NCI-H82 (cell line): ENCODE results near the gene TNK2.
A peak's percentile ranks its signal among the peaks of the same experiment; 100 is the strongest.
"Not testable (repeated sequence)": the region's sequence is repeated elsewhere in the genome, so short reads cannot be mapped to it uniquely, and the experiment has no call there.

ENCODE experiments used
- DNase-seq: peaks from one replicate; lab custom pipeline; 2025; lab: John Stamatoyannopoulos, UW

The TNK2 gene

DNA sequence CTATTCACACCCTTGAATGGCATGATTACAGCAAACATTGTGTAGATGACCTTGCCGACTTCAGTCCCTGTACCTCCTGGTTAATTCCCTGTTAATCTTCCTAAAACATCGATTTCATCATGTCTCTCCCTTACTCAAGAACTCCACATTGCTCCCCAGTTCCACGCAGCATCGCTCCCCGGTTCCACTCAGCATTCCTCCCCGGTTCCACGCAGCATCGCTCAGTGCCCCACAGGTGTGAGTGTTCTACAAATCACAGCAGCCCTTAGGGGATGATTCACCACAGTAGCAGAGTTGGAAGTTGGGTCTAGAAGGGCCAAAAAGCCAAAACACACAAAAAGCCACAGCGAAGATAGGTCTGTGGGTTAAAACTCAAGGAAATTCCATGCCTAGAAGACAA is 8.6 kb upstream of the TNK2 start:
- no peak for DNase-seq

- DNase-seq = no peak
These were observed 7.9 kb upstream of the TNK2 start for GRCh38 chr3:195916291-195916690.

- no peak for DNase-seq
These were observed 6.5 kb upstream of the TNK2 start for GRCh38 chr3:195914648-195915473.

GRCh38 chr3:195914146-195914545 is 5.8 kb upstream of the TNK2 start:
- not testable (repeated sequence) for DNase-seq

- DNase-seq = no peak
These were observed 5.0 kb upstream of the TNK2 start for GRCh38 chr3:195913382-195913781.

DNA sequence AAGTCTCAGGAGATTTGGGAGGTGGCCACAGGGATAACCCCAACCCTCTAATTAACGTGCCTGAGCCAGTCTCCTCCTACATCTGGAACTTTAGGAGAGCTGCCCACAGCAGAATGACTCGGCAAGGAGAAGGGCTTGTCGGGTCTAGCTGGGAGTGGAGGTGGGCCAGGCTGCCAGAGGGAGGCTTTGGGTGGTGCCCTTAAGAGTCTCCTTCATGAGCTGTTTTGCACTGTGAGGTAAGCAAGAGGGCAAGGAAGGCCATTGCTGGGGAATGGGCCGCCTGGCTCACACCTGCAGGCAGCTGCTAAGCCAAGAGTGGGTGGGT is 3.6 kb upstream of the TNK2 start:
- DNase-seq = peak; percentile 59

DNA sequence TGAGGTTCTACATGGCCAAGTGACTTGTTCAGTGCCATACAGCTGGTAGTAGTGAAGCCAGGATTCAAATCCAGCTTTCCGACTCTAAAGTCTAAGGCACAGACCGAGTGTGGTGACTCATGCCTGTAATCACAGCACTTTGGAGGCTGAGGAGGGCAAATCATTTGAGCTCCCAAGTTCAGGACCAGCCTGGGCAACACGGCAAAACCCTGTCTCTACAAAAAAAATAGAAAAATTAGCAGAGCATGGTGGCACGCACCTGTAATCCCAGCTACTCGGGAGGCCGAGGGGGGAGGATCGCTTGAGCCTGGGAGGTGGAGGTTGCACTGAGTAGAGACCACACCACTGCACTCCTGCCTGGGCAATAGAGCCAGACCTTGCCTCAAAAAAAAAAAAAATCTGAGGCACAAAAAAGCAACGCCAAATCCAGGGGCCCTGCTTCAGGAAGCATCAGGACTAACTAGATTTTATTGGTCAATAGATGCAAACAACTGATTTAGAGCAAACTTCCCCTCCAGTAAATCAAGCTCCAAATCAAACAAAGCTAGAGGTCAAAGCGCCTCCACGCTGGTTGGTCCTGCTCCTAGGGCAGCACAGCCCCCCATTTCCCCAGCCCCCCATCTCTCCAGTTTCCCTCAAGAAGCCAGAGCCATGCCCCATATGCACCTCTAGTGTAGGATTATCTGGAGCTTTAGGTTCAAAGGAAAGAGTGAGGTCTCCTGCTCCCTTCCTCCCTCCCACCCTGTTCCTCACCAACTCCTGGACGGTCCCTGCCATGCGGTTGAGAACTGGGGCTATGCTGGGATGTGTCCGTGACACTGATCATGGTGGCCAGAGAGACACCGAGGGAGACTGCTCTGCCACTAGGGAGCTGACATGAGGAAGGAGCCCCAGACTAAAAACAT is 2.9 kb upstream of the TNK2 start:
- no peak for DNase-seq

GRCh38 chr3:195910499-195910845 is 2.1 kb upstream of the TNK2 start:
- DNase-seq = no peak

DNA sequence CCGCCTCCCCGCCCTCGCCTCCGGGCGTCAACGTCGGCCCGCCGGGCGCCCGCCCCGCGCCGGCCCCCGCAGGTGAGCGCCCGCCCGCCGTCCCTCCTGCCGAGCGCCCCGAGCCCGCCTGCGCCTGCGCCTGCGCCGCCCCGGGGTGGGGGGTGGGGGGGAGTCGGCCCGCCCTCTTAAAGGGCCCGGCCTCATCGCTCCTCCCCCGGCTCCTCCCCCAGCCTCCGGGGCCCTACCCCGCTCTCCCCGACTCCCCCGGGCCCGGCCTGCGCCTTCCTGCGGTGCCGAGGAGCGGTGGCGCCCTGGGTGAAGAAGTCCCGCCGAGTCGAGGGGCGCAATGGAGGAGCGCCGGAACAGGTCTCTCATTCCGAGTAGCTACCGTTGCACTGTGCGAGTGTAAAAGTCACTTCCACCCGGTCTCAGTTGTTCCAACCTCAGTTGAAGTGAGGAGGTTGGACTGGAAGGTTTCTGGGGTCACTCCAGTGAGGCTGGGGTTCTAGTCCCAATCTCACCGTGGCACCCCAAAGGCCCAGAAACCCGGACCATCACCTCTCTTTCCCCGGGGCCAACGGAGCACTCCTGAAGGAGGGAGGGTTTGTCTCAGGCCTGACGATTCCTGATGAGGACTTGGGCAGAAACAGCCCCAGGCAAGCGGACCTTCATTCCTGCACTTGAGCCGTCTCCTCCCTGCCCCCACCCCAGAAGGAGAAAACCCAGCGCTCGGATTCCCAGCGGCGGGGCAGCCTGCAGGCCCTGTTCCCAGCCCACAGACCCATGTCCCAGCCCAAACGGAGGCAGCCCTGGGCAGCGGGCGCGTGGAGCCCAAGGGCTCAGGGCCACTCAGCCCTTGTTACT is 1.5 kb upstream of the TNK2 start:
- peak; percentile 94 for DNase-seq

DNA sequence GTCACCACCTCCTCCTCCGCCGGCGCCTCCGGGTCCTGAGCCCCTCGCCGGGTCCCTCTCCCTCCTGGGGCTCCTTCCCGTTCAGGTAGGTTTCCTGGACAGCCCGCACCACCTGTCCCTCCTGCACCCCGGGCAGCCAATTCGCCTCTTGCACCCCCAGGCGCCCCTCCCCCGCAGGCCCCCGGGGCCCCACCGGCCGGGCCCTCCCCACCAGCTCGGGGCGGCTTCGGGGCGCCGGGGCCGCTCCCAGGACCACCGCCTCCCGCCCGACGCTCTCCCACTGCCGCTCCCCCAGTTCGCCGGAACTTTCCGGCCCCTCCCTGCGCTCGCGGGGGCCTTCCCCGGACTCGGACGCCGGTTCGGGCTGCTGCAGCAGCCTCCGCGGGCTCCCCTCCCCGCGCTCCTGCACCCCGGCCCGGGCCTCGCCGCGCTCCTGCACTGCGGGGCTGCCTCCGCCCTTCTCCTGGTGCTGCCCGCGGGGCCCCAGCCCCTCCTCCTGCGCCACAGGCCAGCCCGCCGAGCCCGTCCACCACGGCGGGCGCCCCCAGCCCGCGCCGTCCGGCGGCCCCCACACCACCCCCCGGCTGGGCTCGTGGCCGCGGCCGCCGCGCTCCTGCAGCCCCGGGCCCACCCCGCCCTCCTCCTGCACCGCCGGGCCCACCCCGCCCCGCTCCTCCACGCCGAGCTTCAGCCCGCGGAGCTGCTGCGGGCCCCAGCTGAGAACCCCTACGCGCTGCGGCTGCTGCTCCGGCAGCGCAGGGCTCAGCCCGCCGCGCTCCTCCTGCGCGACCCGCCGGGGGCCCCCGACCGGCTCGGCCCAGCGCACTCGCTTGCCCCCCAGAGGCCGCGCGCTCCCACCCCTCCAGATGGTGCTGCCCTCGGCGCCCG is 587 bp upstream of the TNK2 start:
- DNase-seq = peak; percentile 92

GRCh38 chr3:195907684-195907933 is 742 bp downstream of the TNK2 start:
- no peak for DNase-seq

DNA sequence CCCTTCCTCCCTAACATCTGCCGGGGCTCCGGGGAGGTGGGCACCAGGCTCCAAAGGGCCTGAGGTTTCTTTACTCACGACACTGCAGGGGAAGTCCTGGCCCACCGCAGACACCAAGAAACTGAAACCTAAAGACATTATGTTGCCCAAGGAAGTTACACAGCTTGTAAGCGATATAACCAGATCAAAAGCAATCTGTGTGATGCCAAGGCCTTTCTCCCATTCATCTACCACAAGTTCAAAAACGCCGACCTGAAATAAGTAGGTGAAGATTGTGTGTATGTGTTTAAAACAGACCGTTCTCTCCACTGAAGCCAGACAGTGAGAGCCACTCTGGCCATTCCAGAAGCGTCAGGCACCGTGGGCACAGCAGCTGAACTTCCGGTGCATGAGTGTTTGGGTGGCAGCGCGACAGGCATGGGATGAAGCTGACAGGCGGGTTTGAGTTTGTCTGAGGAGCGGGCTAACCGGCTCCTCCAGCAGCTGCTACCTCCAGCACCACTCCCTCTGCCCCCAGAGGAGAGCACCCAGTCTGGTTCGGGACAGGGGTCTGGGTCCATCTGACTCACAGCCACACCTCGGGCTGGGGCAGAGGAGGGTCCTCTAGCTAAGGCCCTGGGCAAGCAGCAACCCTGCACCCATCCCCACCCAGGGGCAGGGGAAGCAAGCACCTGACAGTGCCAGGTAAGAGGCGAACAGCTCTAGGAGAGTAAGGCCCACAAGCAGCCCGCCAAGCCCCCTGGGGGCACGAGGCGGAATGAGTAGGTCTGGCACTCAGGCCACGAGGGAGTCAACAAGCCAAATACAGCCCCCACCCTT is 1.3 kb downstream of the TNK2 start:
- DNase-seq = peak; percentile 73

DNA sequence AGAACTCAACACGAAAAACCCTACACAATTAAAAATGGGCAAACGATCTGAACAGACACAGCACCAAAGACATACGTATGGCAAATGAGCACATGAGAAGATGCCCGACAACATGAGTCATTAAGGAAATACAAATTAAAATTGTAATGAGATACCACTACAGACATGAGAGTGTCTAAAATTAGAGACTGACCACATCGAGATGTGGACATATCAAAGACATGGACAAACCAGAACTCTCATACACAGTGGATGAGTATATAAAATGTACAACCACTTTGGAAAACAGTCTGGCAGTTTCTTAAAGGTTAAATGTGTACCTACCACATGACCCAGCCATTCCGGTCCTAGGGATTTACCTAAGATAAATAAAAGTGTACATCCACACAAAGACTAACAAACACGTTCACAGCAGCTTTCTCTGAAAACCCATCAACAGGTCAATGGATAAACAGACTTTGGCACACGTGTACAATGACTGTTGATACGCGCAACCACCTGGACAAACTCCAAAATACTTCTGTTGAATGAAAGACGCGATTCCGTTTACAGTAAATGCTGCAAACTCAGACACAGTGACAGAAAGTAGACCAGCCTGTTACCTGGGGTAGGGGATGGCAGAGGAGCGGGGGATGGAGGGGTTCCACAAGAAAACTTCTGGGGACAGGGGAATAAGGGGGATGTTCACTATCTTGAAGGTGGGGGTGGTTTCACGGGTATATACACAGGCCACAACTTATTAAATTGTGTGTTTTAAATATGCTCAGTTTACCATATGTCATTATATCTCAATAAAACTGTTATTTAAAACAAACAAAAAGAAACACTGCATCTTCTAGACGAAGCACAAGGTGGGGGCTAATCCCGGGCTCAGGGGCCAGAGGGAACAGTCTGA is 2.1 kb downstream of the TNK2 start:
- DNase-seq = no peak

- DNase-seq = no peak
These were observed 4.0 kb downstream of the TNK2 start for GRCh38 chr3:195904368-195904767.

- no peak for DNase-seq
These were observed 4.4 kb downstream of the TNK2 start for GRCh38 chr3:195903950-195904290.

DNA sequence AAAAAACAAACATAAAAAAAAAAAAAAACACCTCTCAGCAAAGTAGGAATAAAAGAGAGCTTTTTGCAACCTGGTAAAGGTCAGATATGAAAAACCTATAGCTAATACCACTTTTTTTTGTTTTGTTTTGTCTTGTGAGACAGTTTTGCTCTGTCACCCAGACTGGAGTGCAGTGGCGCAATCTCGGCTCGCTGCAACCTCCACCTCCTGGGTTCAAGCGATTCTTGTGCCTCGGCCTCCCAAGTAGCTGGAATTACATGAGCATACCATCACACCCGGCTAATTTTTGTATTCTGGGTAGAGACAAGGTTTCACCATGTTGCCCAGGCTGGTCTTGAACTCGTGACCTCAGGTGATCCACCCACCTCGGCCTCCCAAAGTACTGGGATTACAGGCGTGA is 5.7 kb downstream of the TNK2 start:
- not testable (repeated sequence) for DNase-seq

DNA sequence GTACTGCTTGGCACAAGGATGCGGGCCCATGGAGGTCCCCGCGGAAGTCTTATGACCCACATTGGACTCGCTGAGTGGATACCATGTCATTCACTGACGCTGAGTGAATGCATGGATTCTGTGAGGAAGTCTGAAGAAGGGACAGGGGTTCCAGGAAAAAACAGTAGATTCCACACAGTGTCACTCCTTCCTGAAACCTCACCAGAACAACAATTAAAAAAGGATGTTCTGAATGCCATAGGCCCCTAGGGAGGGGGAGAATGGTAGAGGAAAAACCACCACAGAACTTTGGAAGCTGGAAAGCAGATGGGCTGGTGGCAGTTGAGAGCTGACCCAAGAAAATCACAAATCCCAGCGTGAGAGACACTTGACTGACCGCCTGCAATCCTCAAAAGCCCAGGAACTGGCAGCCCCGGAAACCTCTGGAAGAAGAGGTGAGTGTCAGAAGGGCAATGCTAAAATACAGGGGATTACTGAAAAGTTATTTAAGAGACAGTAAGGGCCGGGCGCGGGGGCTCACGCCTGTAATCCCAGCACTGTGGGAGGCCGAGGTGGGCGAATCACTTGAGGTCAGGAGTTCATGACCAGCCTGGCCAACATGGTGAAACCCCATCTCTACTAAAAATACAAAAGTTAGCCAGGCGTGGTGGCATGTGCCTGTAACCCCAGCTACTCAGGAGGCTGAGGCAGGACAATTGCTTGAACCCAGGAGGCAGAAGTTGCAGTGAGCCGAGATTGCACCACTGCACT is 6.3 kb downstream of the TNK2 start:
- not testable (repeated sequence) for DNase-seq

- DNase-seq = no peak
These were observed 7.7 kb downstream of the TNK2 start for GRCh38 chr3:195900436-195901355.
